Suppressor macrophage treated with lipopolysaccharide for 4 hours (primary cell): ENCODE measurements around the gene NBAS.
"Not testable (repeated sequence)": the region's sequence is repeated elsewhere in the genome, so short reads cannot be mapped to it uniquely, and the experiment has no call there.

Source experiments
- DNase-seq: peaks from one replicate; pipeline ENCODE4 v3.0.0-alpha.2; 2020

The NBAS gene

GRCh38 chr2:15354596-15355366, 206.4 kb downstream of the NBAS start:
- DNase-seq, result no peak

- no peak for DNase-seq
Measured at GRCh38 chr2:15352363-15352762, 208.8 kb downstream of the NBAS start.

GRCh38 chr2:15348636-15349035, 212.5 kb downstream of the NBAS start:
- no peak for DNase-seq

GRCh38 chr2:15348045-15348444, 213.1 kb downstream of the NBAS start:
- DNase-seq, result no peak

GRCh38 chr2:15346624-15347023, 214.5 kb downstream of the NBAS start:
- DNase-seq, result no peak

- DNase-seq, result no peak
Measured at GRCh38 chr2:15337996-15338666, 223.0 kb downstream of the NBAS start.

- no peak for DNase-seq
Measured at GRCh38 chr2:15334644-15335326, 226.3 kb downstream of the NBAS start.

- DNase-seq, result no peak
Measured at GRCh38 chr2:15331787-15332186, 229.3 kb downstream of the NBAS start.

- DNase-seq, result no peak
Measured at GRCh38 chr2:15325296-15325695, 235.8 kb downstream of the NBAS start.

GRCh38 chr2:15323227-15323626, 237.9 kb downstream of the NBAS start:
- DNase-seq, result no peak

- not testable (repeated sequence) for DNase-seq
Measured at GRCh38 chr2:15321481-15321880, 239.7 kb downstream of the NBAS start.

GRCh38 chr2:15316370-15316814, 244.7 kb downstream of the NBAS start:
- DNase-seq, result no peak

GRCh38 chr2:15315411-15315810, 245.7 kb downstream of the NBAS start:
- no peak for DNase-seq

GRCh38 chr2:15313657-15314056, 247.5 kb downstream of the NBAS start:
- DNase-seq, result no peak

GRCh38 chr2:15311926-15312325, 249.2 kb downstream of the NBAS start:
- DNase-seq, result no peak

- no peak for DNase-seq
Measured at GRCh38 chr2:15311201-15311907, 249.8 kb downstream of the NBAS start.

GRCh38 chr2:15307526-15307925, 253.6 kb downstream of the NBAS start:
- no peak for DNase-seq

GRCh38 chr2:15306706-15307105, 254.4 kb downstream of the NBAS start:
- no peak for DNase-seq

- no peak for DNase-seq
Measured at GRCh38 chr2:15303874-15304273, 257.3 kb downstream of the NBAS start.

- no peak for DNase-seq
Measured at GRCh38 chr2:15302154-15302553, 259.0 kb downstream of the NBAS start.

GRCh38 chr2:15300624-15301573, 260.2 kb downstream of the NBAS start:
- no peak for DNase-seq

GRCh38 chr2:15299904-15300520, 261.1 kb downstream of the NBAS start:
- DNase-seq, result no peak
